GM12872 (cell line): ENCODE data around the gene UPK3A.

ENCODE experiments used
- TF ChIP-seq, protein P1 (sequence below): IDR thresholded peaks from 3 replicates; pipeline ENCODE4 v1.5.1; 2011; ENCODE audit warnings: low read depth, mild to moderate bottlenecking, low read length, moderate library complexity; ENCODE audit not compliant: insufficient read depth

Gene UPK3A

GRCh38 chr22:45310977-45311531 is 26.3 kb downstream of the UPK3A start:
- TF ChIP-seq, protein P1, sequence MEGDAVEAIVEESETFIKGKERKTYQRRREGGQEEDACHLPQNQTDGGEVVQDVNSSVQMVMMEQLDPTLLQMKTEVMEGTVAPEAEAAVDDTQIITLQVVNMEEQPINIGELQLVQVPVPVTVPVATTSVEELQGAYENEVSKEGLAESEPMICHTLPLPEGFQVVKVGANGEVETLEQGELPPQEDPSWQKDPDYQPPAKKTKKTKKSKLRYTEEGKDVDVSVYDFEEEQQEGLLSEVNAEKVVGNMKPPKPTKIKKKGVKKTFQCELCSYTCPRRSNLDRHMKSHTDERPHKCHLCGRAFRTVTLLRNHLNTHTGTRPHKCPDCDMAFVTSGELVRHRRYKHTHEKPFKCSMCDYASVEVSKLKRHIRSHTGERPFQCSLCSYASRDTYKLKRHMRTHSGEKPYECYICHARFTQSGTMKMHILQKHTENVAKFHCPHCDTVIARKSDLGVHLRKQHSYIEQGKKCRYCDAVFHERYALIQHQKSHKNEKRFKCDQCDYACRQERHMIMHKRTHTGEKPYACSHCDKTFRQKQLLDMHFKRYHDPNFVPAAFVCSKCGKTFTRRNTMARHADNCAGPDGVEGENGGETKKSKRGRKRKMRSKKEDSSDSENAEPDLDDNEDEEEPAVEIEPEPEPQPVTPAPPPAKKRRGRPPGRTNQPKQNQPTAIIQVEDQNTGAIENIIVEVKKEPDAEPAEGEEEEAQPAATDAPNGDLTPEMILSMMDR, result no peak

- TF ChIP-seq, protein P1, result no peak
Measured at GRCh38 chr22:45312415-45312814, 27.7 kb downstream of the UPK3A start.

DNA sequence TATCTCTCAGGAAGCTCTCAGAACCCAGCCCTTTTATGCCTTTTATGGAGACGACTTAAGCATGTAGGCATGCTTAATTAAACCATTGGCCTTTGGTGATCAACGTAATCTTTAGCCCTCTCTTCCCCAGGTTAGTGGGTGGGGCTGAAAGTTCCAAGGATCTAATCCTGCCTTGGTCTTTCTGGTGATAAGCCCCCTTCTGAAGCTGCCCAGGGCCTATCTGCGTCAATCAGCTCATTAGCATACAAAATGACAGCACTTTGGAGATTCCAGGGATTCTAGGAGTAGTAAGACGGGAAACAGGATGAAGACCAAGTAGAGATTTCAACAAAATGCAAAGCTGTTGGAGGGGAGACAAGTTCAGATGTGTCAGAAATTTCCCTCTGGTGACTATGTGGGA is 28.1 kb downstream of the UPK3A start:
- TF ChIP-seq, protein P1, result no peak

DNA sequence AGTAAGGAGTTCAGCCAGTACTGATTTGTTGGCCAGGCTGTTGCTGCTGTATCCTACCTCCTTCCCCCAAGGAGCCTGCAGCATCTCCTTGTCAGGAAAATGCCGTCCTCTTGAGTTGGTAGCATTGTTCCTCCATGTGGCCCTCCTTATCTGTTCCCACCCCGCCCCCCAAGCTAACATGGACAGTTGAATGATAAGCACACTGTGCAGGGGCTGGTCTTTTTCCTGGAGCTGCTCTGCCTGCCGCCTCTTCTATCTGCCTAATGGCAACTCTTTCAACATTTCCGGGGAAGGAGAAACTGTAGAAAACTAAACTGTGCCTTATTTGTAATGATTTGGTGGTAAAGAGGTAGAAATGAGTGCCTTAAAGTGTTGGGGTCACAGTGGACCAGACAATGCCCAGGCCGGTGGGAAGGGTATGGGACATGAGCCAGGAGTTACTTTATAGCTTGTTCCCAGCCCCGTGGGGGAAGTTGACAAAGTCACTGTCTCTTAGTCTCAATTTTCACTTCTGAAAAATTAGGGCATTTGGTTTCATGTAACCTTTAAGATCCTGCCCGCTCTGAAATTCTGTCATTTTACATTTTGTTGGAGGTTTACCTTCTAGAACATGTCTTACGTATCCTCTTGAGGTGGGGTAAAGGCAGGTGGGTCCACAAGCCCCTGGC is 29.4 kb downstream of the UPK3A start:
- TF ChIP-seq, protein P1, result no peak

- TF ChIP-seq, protein P1, result no peak
Measured at GRCh38 chr22:45314786-45315185, 30.0 kb downstream of the UPK3A start.

GRCh38 chr22:45316796-45317526 is 32.2 kb downstream of the UPK3A start:
- TF ChIP-seq, protein P1, result no peak

- TF ChIP-seq, protein P1, result 0 out of 3 replicates have a peak, but pooled peaks have one; percentile 12
Measured at GRCh38 chr22:45317551-45318167, 32.9 kb downstream of the UPK3A start.
